GM19324 (cell line): ENCODE results near the gene TRDMT1.
"Not testable (repeated sequence)": the region's sequence is repeated elsewhere in the genome, so short reads cannot be mapped to it uniquely, and the experiment has no call there.

ENCODE experiments used
- ATAC-seq: cut with Tn5 transposase; IDR thresholded peaks from one replicate; pipeline ENCODE4 v1.9.1; 2021; ENCODE audit warnings: mild to moderate bottlenecking, moderate library complexity; ENCODE audit not compliant: unreplicated experiment, low FRiP score

The TRDMT1 gene

DNA sequence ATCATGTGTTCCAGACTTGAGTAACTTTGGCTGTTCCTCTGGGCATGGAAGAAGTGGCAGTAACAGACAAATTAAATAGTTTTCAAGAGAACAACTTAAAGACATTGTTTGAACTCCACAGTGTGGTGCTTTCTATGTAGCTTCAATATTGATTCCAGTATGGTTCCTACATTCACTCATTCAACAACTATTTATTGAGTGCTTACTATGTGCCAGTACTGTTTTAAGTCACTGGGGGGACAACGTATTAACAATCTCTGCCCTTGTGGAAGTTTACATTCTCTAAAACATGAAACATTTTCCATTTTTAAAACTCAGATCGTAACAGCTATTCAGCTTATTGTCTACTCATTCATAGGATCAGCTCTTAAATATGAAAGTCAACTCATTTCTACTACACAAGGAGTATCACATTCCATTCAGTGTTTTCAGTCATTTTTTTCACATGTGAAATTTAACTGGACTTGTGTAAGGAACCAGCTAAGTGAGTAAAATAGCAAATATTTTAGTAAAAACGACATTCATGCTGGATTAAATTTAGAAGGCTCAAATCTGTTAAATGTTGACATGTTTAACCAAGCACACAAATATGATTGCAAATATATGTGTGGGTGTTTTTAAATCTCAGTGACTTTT, 58.3 kb downstream of the TRDMT1 start:
- ATAC-seq = no peak

- no peak for ATAC-seq
Measured at GRCh38 chr10:17141504-17142229, 59.8 kb downstream of the TRDMT1 start.

DNA sequence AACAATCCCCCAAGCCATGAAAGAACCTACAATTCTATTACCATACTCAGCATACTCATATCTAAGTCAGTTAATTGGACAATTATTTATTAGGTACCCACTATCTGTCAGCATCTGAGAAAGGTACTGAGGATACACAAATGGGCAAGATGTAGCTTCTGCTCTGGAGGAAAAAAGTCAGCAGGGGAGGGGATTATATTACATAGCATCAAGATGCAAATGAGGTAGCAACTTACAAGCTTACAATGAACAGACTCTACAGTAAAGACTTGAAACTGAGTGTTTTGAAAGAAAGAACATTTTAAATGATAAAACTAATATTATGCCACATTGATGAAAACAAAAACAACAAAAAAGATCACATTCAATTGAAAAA, 61.1 kb downstream of the TRDMT1 start:
- no peak for ATAC-seq

DNA sequence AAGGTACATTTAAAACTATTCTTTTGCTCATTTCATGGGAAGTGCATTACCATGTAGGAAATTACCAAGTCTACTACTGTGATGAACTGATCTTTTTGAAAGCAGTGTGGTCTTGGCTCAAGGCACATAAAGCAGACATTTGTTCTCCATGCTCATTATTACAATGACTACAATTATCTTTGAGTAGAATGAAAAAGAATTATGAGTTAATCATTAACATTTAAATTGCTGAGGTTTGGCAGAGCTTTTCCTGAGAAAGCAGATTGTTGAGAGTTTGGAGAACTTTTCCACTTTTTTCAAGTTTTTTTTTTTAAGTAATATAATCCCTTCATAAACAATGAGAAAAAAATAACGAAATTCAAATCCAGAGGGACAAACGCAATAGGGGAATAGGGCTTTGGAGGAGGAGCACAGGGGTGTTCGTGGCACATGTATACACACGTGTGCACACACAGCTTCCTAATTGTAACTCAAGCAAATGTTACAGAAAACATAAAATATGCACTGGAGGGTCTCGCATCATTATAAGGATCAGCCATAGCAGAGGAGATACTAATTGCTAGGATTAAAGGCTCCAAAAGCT, 62.9 kb downstream of the TRDMT1 start:
- ATAC-seq = no peak

DNA sequence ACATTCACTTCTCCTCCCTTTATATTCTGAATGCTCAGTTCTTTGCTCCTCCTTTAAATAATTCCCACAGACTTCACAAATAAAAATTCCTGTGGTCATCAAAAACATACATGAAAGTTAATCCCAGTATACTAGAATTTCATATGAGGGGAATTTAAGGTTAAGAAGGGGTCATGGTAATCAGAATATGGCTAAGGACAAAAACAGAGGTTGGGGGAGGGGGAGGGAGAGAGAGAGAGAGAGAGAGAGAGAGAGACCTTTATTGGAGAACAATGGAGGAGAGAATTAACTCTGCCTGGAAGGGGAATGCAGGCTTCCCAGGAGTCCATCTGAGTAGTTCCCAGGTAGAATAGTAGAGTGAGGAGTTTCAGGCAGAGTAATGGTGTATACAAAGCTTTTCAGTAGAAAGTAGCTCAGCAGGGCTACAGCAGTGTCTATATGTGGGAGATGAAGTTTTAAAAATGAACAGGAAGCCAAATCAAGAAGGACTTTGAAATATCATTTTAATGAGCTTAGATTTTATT, 66.7 kb downstream of the TRDMT1 start:
- no peak for ATAC-seq

- no peak for ATAC-seq
Measured at GRCh38 chr10:17134282-17134681, 67.2 kb downstream of the TRDMT1 start.

GRCh38 chr10:17129741-17130140, 71.7 kb downstream of the TRDMT1 start, which contains the start of gene CUBN:
TSS of gene CUBN (minus strand) at chr10:17129811. CDS start at chr10:17129765, 46 bp downstream.
- no peak for ATAC-seq

DNA sequence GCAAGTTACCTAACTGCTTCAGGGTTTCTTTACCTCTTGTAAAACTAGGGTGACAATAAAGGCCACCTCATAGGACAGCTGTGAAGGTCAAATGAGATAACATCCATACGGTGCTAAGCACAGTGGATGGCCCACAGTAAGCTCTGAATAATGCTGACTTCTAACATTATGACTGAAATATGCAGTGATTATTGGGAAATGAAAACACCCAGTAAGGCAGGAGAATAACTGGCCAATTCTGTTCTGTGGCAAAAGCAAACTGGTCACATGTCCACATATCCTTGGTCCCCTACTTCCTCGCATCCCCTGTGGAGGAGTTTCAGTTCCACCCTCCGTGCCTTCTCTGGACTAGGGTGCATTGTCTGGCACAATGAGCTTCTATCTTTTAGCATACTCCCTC, 73.2 kb downstream of the TRDMT1 start:
- ATAC-seq = no peak

GRCh38 chr10:17126327-17126726, 75.1 kb downstream of the TRDMT1 start:
- ATAC-seq = no peak

- no peak for ATAC-seq
Measured at GRCh38 chr10:17125206-17125893, 76.1 kb downstream of the TRDMT1 start.

DNA sequence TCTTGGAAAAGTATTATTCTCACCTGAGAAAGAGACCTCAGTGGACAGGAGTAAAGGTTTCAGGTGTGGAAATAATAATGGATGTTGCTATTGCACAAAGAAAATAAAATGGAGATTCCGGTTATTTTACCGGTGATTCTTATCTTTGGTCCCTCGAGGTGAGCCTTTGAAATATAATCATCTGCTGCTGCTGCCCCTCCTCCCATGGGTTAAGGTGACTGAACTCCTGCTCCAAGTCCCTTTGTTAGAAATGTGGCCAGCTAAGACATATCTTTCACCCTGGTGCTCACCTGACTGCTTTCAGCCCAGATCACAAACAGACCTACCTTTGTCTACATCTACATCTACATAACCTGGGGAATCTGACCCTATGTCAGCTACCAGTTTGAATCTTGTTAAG, 77.5 kb downstream of the TRDMT1 start:
- ATAC-seq = no peak

DNA sequence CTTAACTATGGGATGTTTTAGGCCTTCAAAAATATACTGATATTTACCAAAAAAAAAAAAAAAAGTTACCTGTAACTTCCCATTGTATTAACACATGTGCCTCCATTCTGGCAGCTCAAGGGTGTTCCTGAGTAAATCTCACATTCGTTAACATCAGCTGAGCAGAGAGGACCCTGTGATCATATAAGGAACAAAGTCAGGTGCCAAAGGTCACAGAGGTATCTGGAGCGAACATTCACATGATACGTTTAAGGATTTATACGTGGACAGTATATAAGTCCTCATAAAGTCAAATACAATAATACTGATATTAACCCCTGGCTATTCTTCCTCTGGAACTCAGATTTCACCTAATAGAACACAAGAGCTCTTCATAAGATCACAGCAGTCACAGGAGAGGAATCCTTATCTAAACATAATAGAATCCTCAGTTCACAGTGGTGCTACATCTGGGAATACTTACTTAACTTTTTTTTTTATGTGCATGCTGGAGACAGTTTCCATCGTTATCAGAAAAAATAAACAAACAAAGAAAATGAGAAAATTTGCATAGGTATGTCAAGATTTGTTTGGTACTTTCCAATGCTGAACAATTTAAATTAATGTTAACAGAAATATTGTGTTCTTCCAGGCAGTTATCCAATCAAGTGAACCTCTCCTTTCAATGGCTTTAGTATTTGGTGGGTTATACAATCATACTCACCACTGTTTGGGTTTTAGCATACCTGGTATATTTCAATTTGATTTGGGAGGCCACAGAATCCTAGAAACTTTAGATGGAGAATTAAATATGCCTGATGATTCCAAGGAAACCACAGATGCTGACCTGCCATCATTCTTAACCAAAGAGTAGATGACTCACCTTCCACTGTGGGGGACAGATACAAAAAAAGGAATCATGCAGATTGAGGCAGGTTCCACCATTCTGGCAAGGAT, 78.5 kb downstream of the TRDMT1 start:
- no peak for ATAC-seq

GRCh38 chr10:17122052-17122451, 79.4 kb downstream of the TRDMT1 start:
- ATAC-seq = no peak

DNA sequence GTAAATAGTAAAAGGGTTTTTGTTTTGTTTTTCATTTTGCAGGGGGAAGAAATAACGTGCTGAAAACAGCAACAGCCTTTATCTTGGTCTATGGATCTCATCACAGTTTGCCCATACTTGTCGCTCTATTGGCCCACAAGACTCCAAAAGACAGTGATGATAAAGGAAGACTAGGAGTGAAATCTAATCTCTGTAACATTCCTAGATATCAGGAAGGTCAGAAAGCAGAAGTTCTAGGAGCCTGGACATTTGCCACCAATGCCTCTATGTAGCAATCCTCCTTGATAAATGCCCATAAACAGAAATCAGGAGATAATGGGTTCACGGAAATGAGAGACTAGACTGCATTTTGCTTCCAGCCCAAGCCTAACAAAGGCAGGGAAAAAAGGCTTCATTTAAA, 80.8 kb downstream of the TRDMT1 start:
- no peak for ATAC-seq

GRCh38 chr10:17119845-17120244, 81.6 kb downstream of the TRDMT1 start:
- no peak for ATAC-seq

GRCh38 chr10:17116193-17116592, 85.3 kb downstream of the TRDMT1 start:
- no peak for ATAC-seq

- no peak for ATAC-seq
Measured at GRCh38 chr10:17115683-17116082, 85.8 kb downstream of the TRDMT1 start.

DNA sequence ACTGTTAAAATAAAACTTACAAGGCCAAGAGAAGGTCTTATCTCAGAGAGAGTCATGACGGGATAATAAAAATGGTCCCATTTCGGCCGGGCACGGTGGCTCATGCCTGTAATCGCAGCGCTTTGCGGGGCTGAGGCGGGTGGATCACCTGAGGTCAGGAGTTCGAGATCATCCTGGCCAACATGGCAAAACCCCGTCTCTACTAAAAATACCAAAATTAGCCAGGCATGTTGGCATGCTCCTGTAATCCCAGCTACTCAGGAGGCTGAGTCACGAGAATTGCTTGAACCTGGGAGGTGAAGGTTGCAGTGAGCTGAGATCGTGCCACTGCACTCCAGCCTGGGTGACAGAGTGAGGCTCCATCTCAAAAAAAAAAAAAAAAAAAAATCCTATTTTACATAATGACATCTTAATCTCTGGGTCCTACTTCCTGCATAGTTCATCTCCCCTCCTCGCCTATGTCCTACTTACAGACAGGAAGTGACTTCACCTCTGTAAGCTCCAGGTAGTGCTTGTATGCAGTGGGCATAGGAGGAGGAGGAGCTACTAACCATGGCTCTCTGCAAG, 86.5 kb downstream of the TRDMT1 start:
- ATAC-seq = not testable (repeated sequence)

DNA sequence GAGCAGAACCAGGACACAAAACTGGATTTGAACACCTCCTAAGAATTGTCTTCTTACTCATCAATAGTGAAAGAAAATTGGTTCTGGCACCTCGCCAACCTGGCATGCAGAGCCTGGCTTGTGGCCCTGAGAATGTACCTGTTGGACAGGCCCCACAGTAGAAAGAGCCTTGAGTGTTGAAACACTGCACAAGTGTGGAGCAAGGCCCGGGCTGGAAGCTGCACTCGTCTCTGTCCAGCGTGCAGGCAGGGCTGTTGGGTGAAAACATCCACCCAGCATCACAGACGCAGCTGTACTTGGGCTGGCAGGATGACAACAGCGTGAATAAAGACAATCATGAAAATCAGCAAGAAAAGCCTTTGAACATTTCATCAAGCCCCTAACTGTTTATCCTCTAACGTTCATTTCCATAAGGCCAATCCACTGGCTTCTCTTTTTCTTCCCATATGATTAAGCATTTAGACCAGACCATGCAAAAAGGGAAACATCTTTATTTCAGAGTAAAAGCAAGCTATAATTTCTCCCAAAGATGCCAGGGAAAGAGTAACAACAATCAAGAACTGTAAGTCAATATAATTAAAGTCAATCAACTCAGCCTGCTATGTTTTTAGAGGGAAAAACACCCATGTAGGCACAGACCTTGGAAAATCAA, 87.5 kb downstream of the TRDMT1 start:
- no peak for ATAC-seq
